Esophagus squamous epithelium (tissue), 4 donors: ENCODE measurements around the gene NT5DC1.
A peak's percentile ranks its signal among the peaks of the same experiment; 100 is the strongest.

ENCODE experiments used
- CTCF ChIP-seq, 6 experiments: fragments of 450-650 bp in 4 of 6; fragments of 200-600 bp in 2 of 6; sonication (generic) in 2 of 6; IDR thresholded peaks; one replicate each; pipeline ENCODE4 v1.5.1; 2016 to 2019; ENCODE audit warnings: antibody characterized with exemption in 6 of 6, mild to moderate bottlenecking in 4 of 6, moderate library complexity in 4 of 6
- POLR2A ChIP-seq, 4 donors: fragments of 450-650 bp; IDR thresholded peaks; one replicate each; pipeline ENCODE4 v1.6.1; 2017; ENCODE audit warnings: antibody characterized with exemption in 4 of 4, mild to moderate bottlenecking in 4 of 4, moderate library complexity in 3 of 4

DNA sequence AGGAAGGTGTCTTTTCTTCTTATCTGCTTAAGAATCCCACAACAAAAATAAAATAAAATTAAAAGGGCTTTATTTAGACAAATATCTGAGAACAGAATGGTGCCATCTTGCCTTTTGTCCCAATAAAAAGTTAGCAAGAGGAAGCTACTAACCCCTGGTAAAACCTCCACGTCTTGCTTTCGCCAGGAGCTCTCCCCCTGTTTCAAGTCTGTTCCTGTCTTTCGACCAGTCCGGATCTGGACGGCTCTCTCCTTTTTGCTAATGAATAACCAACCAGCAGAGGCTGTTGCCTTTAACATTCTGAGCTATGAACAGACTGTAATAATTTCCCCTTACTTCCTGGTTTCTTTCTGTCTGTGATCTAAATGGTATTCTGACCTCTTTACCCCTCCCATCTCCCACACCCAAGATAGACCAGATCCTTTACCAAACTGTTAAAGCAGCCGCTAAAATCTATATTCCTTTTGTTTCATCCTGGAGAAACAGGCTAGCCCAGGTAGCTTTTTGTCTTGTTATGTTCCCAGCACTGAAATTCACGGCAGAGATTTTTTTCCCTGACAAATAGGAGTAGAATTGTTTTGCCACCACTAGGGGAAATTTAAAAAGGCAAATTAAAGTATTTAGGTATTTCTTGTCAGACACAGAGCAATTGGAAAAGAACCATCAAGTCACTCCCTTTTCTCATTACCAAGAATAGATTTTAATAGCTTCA lies 39.9 kb upstream of the NT5DC1 start, which contains the start of gene FRK:
- TF ChIP-seq CTCF (IDR thresholded peaks at IDR 0.05) (peak; percentile 15 to 69 (median 44)), POLR2A (IDR thresholded peaks at IDR 0.05) (peak in 2 of 4 donors; percentile 19 to 34)
